Erythroblast (primary cell): ENCODE results near the gene GATA6.

Source experiments
- GATA1 ChIP-seq: IDR thresholded peaks from 2 replicates; pipeline ENCODE4 v1.6.1; 2011; ENCODE audit warnings: low read depth, mild to moderate bottlenecking, control low read depth, low read length, moderate library complexity
- POLR2A ChIP-seq: IDR thresholded peaks from 2 replicates; pipeline ENCODE4 v1.6.1; 2011; ENCODE audit warnings: mild to moderate bottlenecking, low read length

DNA sequence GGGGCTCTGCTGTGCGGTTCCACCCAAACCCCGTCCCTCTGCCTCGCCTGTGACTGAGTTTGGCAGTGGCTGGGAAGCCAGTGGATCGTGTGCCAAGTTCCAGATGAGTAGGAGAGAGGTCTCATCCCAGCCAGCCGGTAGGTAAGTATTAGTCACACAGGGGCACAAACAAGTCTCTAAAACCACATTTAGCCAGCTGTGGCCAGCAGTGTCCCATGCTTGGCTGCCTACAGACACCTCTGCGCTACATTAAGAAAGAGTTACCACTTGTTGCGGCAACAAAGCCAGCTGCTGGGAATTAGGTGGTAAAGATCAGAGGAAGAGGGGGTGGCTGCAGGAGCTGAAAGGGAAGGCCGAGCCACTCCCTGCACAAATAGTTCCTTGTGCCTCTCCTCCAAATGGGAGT lies 81.2 kb downstream of the GATA6 start:
- TF ChIP-seq POLR2A, result no peak
- TF ChIP-seq GATA1, result no peak
